Astrocyte (in vitro differentiated cells and primary cell): ENCODE measurements around the gene SORL1. TPM values are rescaled to one million over a fixed set of nuclear protein-coding genes. Genes with fewer than 3 reads are reported as not detected.
A peak's percentile ranks its signal among the peaks of the same experiment; 100 is the strongest.

Experiments
- DNase-seq: peaks from one replicate; pipeline ENCODE4 v3.0.0-alpha.2; 2010; ENCODE audit warnings: low read depth
- FAIRE-seq: peaks from 2 replicates; lab custom pipeline; 2011; peaks lifted over from hg19 to GRCh38; lab: Jason Lieb, UNC
- H2AFZ ChIP-seq: 2 replicates; pipeline ENCODE4 v1.6.0; 2012; ENCODE audit warnings: low read depth, low read length, inconsistent platforms
- H3K27ac ChIP-seq: 2 replicates; pipeline ENCODE4 v1.5.1; 2011; ENCODE audit warnings: low read depth, low read length, inconsistent platforms
- H3K27me3 ChIP-seq: 2 replicates; pipeline ENCODE4 v1.6.0; 2011; ENCODE audit warnings: low read length, inconsistent platforms; ENCODE audit not compliant: insufficient read depth
- H3K36me3 ChIP-seq: 2 replicates; pipeline ENCODE4 v1.5.1; 2011; ENCODE audit warnings: low read length, inconsistent platforms; ENCODE audit not compliant: insufficient read depth
- H3K4me1 ChIP-seq: 2 replicates; pipeline ENCODE4 v1.5.1; 2011; ENCODE audit warnings: low read length, inconsistent platforms; ENCODE audit not compliant: insufficient read depth
- H3K4me2 ChIP-seq: 2 replicates; pipeline ENCODE4 v1.6.0; 2012; ENCODE audit warnings: low read length, inconsistent platforms
- H3K4me3 ChIP-seq: 2 replicates; pipeline ENCODE4 v1.5.1; 2011; ENCODE audit warnings: low read depth, mild to moderate bottlenecking, low read length, inconsistent platforms; ENCODE audit not compliant: insufficient read depth
- H3K79me2 ChIP-seq: 2 replicates; pipeline ENCODE4 v1.6.0; 2012; ENCODE audit warnings: mild to moderate bottlenecking, low read length, inconsistent platforms; ENCODE audit not compliant: insufficient read depth
- H3K9ac ChIP-seq: 2 replicates; pipeline ENCODE4 v1.6.0; 2012; ENCODE audit warnings: mild to moderate bottlenecking, low read length, inconsistent platforms
- H3K9me3 ChIP-seq: 2 replicates; pipeline ENCODE4 v1.5.1; 2012; ENCODE audit warnings: low read depth, mild to moderate bottlenecking, low read length, inconsistent platforms; ENCODE audit not compliant: insufficient read depth
- H4K20me1 ChIP-seq: 2 replicates; pipeline ENCODE4 v1.6.0; 2012; ENCODE audit warnings: low read length, inconsistent platforms; ENCODE audit not compliant: insufficient read depth
- H3K27ac Mint-ChIP-seq: one replicate; pipeline ENCODE4 v1.8.0; 2021; ENCODE audit warnings: mild to moderate bottlenecking, mixed read lengths; ENCODE audit not compliant: unreplicated experiment
- H3K27me3 Mint-ChIP-seq: one replicate; pipeline ENCODE4 v1.8.0; 2021; ENCODE audit warnings: low read depth, mixed read lengths; ENCODE audit not compliant: unreplicated experiment
- H3K36me3 Mint-ChIP-seq: one replicate; pipeline ENCODE4 v1.8.0; 2021; ENCODE audit warnings: low read depth, mixed read lengths; ENCODE audit not compliant: unreplicated experiment
- H3K4me1 Mint-ChIP-seq: one replicate; pipeline ENCODE4 v1.8.0; 2021; ENCODE audit warnings: low read depth, mixed read lengths; ENCODE audit not compliant: unreplicated experiment
- H3K4me3 Mint-ChIP-seq: one replicate; pipeline ENCODE4 v1.8.0; 2021; ENCODE audit warnings: mild to moderate bottlenecking, moderate library complexity, mixed read lengths; ENCODE audit not compliant: unreplicated experiment
- H3K9me3 Mint-ChIP-seq: one replicate; pipeline ENCODE4 v1.8.0; 2021; ENCODE audit warnings: mild to moderate bottlenecking, mixed read lengths; ENCODE audit not compliant: unreplicated experiment
- CTCF ChIP-seq: IDR thresholded peaks from 2 replicates; pipeline ENCODE4 v1.5.1; 2011; ENCODE audit warnings: low read depth, mild to moderate bottlenecking, inconsistent platforms, low read length, moderate library complexity; ENCODE audit not compliant: insufficient read depth
- EZH2 ChIP-seq: IDR thresholded peaks from 2 replicates; pipeline ENCODE4 v1.6.1; 2012; ENCODE audit warnings: mild to moderate bottlenecking, low read length, inconsistent platforms; ENCODE audit not compliant: insufficient read depth
- total RNA-seq: library from RNA; stranded (reverse); gene quantifications from 2 replicates; pipeline ENCODE4 v1.2.1, GENCODE V29; 2021

The SORL1 gene
- total RNA-seq, 1 donor from 2014 or later, result 4.1 TPM

- TF ChIP-seq EZH2 (no peak), CTCF (no peak)
- no peak overlapping the region for H3K4me3 ChIP-seq
- H3K27ac ChIP-seq, result no peak overlapping the region
- H3K4me3 Mint-ChIP-seq, result no peak overlapping the region
- no peaks in the 10 kb centered on the region for H3K36me3 ChIP-seq
- H4K20me1 ChIP-seq, result no peaks in the 10 kb centered on the region
- H3K9me3 ChIP-seq, result no peaks in the 10 kb centered on the region
- no peaks in the 10 kb centered on the region for H3K4me1 ChIP-seq
- H3K9ac ChIP-seq, result no peak overlapping the region
- H3K79me2 ChIP-seq, result no peaks in the 10 kb centered on the region
- H3K27me3 Mint-ChIP-seq, result no peaks in the 10 kb centered on the region
- H3K4me2 ChIP-seq, result no peak overlapping the region
- no peak for FAIRE-seq
- peak overlapping the region; percentile 4 for H3K27ac Mint-ChIP-seq
- H3K36me3 Mint-ChIP-seq, result peaks cover 2% of the 10 kb centered on the region
- H2AFZ ChIP-seq, result no peak overlapping the region
- peak; percentile 29 for DNase-seq
- peaks cover 6% of the 10 kb centered on the region for H3K9me3 Mint-ChIP-seq
- peaks cover 7% of the 10 kb centered on the region for H3K4me1 Mint-ChIP-seq
- peaks cover 7% of the 10 kb centered on the region for H3K27me3 ChIP-seq
These were observed 83.1 kb downstream of the SORL1 start for GRCh38 chr11:121535129-121535796.

- H2AFZ ChIP-seq, result no peak overlapping the region
- Mint-ChIP-seq H3K4me1 (peaks cover 7% of the 10 kb centered on the region), H3K4me3 (no peak overlapping the region), H3K27ac (no peak overlapping the region), H3K36me3 (peaks cover 2% of the 10 kb centered on the region), H3K27me3 (no peaks in the 10 kb centered on the region), H3K9me3 (peaks cover 4% of the 10 kb centered on the region)
- FAIRE-seq (no peak), DNase-seq (no peak)
- no peaks in the 10 kb centered on the region for H3K9me3 ChIP-seq
- no peak overlapping the region for H3K4me3 ChIP-seq
- H3K9ac ChIP-seq, result no peak overlapping the region
- TF ChIP-seq CTCF (no peak), EZH2 (no peak)
- H3K27me3 ChIP-seq, result peaks cover 7% of the 10 kb centered on the region
- no peaks in the 10 kb centered on the region for H3K4me1 ChIP-seq
- H3K4me2 ChIP-seq, result no peak overlapping the region
- H3K36me3 ChIP-seq, result no peaks in the 10 kb centered on the region
- no peak overlapping the region for H3K27ac ChIP-seq
- H3K79me2 ChIP-seq, result no peaks in the 10 kb centered on the region
- no peaks in the 10 kb centered on the region for H4K20me1 ChIP-seq
These were observed 84.0 kb downstream of the SORL1 start for GRCh38 chr11:121536126-121536525.

- Mint-ChIP-seq H3K36me3 (no peaks in the 10 kb centered on the region), H3K9me3 (no peaks in the 10 kb centered on the region), H3K4me3 (no peak overlapping the region), H3K4me1 (peaks cover 7% of the 10 kb centered on the region), H3K27ac (no peak overlapping the region), H3K27me3 (no peaks in the 10 kb centered on the region)
- TF ChIP-seq CTCF, result no peak
- TF ChIP-seq EZH2, result no peak
- H3K9me3 ChIP-seq, result no peaks in the 10 kb centered on the region
- H3K9ac ChIP-seq, result no peak overlapping the region
- FAIRE-seq (no peak), DNase-seq (no peak)
- H2AFZ ChIP-seq, result no peak overlapping the region
- no peak overlapping the region for H3K4me3 ChIP-seq
- no peak overlapping the region for H3K4me2 ChIP-seq
- H3K4me1 ChIP-seq, result no peaks in the 10 kb centered on the region
- peaks cover 3% of the 10 kb centered on the region for H3K27me3 ChIP-seq
- no peaks in the 10 kb centered on the region for H3K79me2 ChIP-seq
- H3K36me3 ChIP-seq, result no peaks in the 10 kb centered on the region
- no peak overlapping the region for H3K27ac ChIP-seq
- no peaks in the 10 kb centered on the region for H4K20me1 ChIP-seq
These were observed 85.9 kb downstream of the SORL1 start for GRCh38 chr11:121538054-121538453.
